Activated CD8-positive, alpha-beta T cell treated with anti-CD3 and anti-CD28 coated beads, Interleukin-2, amount 10 ng/mL, durations not matched to agents 7 days and 5 days (primary cell): ENCODE measurements around the gene S100A14. TPM values are rescaled to one million over a fixed set of nuclear protein-coding genes. Genes with fewer than 3 reads are reported as not detected.
A peak's percentile ranks its signal among the peaks of the same experiment; 100 is the strongest.

Source experiments
- ATAC-seq: fragments of 150-1000 bp; cut with Tn5 transposase; one replicate; pipeline ENCODE4 v1.10.0; 2021; ENCODE audit warnings: moderate library complexity
- CTCF ChIA-PET: fragments of 350-600 bp; sonication (Branson Sonifier 250); formaldehyde crosslinking; loops from one replicate; lab custom pipeline; 2021; ENCODE audit warnings: antibody characterized with exemption; lab: Charles Lee
- POLR2A ChIA-PET: fragments of 350-600 bp; sonication (Branson Sonifier 250); formaldehyde crosslinking; loops from one replicate; lab custom pipeline; 2021; ENCODE audit warnings: antibody characterized with exemption; lab: Charles Lee
- DNase-seq: peaks from one replicate; pipeline ENCODE4 v3.0.0-alpha.2; 2020
- H3K27ac Mint-ChIP-seq: one replicate; pipeline ENCODE4 v1.8.0; 2021; ENCODE audit warnings: mild to moderate bottlenecking, mixed read lengths
- H3K27me3 Mint-ChIP-seq: one replicate; pipeline ENCODE4 v1.8.0; 2021; ENCODE audit warnings: low read depth, mixed read lengths
- H3K36me3 Mint-ChIP-seq: one replicate; pipeline ENCODE4 v1.8.0; 2021; ENCODE audit warnings: low read depth, mixed read lengths
- H3K4me1 Mint-ChIP-seq: one replicate; pipeline ENCODE4 v1.8.0; 2021; ENCODE audit warnings: low read depth, mixed read lengths
- H3K4me3 Mint-ChIP-seq: one replicate; pipeline ENCODE4 v1.8.0; 2021; ENCODE audit warnings: mild to moderate bottlenecking, mixed read lengths
- H3K9me3 Mint-ChIP-seq: one replicate; pipeline ENCODE4 v1.8.0; 2022; ENCODE audit warnings: mixed read lengths; ENCODE audit not compliant: insufficient read depth
- total RNA-seq, 2 experiments: library from RNA; stranded (reverse); gene quantifications; one replicate each; pipeline ENCODE4 v1.2.3, GENCODE V29; 2021

S100A14 gene
- not detected for total RNA-seq

- ChIA-PET POLR2A (interaction anchor here (0.6 to 3.1 kb wide), 5 partner anchors 9 to 71 kb away, joined by 3 to 15 read pairs (median 3); partner anchors contain the start of genes CHTOP, S100A1 and S100A4), CTCF (interaction anchor here (0.8 to 10.2 kb wide), 11 partner anchors 10 to 370 kb away, joined by 3 to 120 read pairs (median 8); partner anchors contain the start of genes RAB13, S100A1, S100A13 and S100A6)
- no peak for DNase-seq
- Mint-ChIP-seq H3K27me3 (no peaks in the 10 kb centered on the region), H3K9me3 (no peaks in the 10 kb centered on the region), H3K4me1 (peaks cover 9% of the 10 kb centered on the region), H3K4me3 (no peak within 1 kb of the TSS), H3K27ac (peak within 1 kb of the TSS; percentile 26), H3K36me3 (no peaks in the 10 kb centered on the region)
- ATAC-seq = no peak
These were observed at the start of gene S100A14 for GRCh38 chr1:153616144-153616916. S100A14 (minus strand) TSS chr1:153616325; CDS start chr1:153615858, 467 bp downstream.

GRCh38 chr1:153663211-153663610 is 47.1 kb upstream of the S100A14 start:
- peaks cover 74% of the 10 kb centered on the region for H3K36me3 Mint-ChIP-seq
- POLR2A ChIA-PET = interaction anchor here (0.6 to 1.6 kb wide), 2 partner anchors 25 to 305 kb away, joined by 3 to 5 read pairs; partner anchors contain the start of gene CREB3L4

GRCh38 chr1:153662269-153662668 is 46.1 kb upstream of the S100A14 start:
- Mint-ChIP-seq H3K27me3 (no peaks in the 10 kb centered on the region), H3K9me3 (no peaks in the 10 kb centered on the region), H3K36me3 (peaks cover 65% of the 10 kb centered on the region), H3K4me1 (peaks cover 16% of the 10 kb centered on the region), H3K4me3 (no peak overlapping the region), H3K27ac (no peak overlapping the region)
- ChIA-PET POLR2A (interaction anchor here (1.2 kb wide), 1 partner anchor 24 kb away, joined by 3 read pairs; no protein-coding TSS in a partner anchor), CTCF (no interaction called here)
- DNase-seq = no peak
- no peak for ATAC-seq

More at GRCh38 chr1:153663211-153663610, 47.1 kb upstream of the S100A14 start:
- no peaks in the 10 kb centered on the region for H3K9me3 Mint-ChIP-seq
- H3K4me3 Mint-ChIP-seq = no peak overlapping the region
- H3K4me1 Mint-ChIP-seq = peaks cover 23% of the 10 kb centered on the region
- CTCF ChIA-PET = no interaction called here
- DNase-seq (no peak), ATAC-seq (no peak)
- no peaks in the 10 kb centered on the region for H3K27me3 Mint-ChIP-seq
- H3K27ac Mint-ChIP-seq = no peak overlapping the region

- Mint-ChIP-seq H3K36me3 (peaks cover 54% of the 10 kb centered on the region), H3K4me3 (peak overlapping the region; percentile 15), H3K9me3 (no peaks in the 10 kb centered on the region), H3K4me1 (peaks cover 16% of the 10 kb centered on the region), H3K27me3 (no peaks in the 10 kb centered on the region), H3K27ac (no peak overlapping the region)
- no peak for ATAC-seq
- DNase-seq = no peak
- CTCF ChIA-PET = interaction anchor here (0.6 kb wide), 1 partner anchor 1320 kb away, joined by 3 read pairs; no protein-coding TSS in a partner anchor
- POLR2A ChIA-PET = interaction anchor here (0.7 to 1.2 kb wide), 3 partner anchors 14 to 28 kb away, joined by 3 read pairs; partner anchors contain the start of gene CHTOP
These were observed 45.1 kb upstream of the S100A14 start for GRCh38 chr1:153661111-153661708.

GRCh38 chr1:153659656-153660055 is 43.5 kb upstream of the S100A14 start:
- Mint-ChIP-seq H3K4me3 (peak overlapping the region; percentile 98), H3K27me3 (no peaks in the 10 kb centered on the region), H3K4me1 (peaks cover 17% of the 10 kb centered on the region), H3K9me3 (no peaks in the 10 kb centered on the region), H3K36me3 (peaks cover 40% of the 10 kb centered on the region), H3K27ac (peak overlapping the region; percentile 94)
- no peak for DNase-seq
- ChIA-PET CTCF (interaction anchor here (0.7 to 1.8 kb wide), 8 partner anchors 8 to 1342 kb away, joined by 3 to 5 read pairs (median 3); partner anchors contain the start of genes CHTOP, ILF2 and RAB13), POLR2A (interaction anchor here (0.6 to 2.7 kb wide), 7 partner anchors 11 to 326 kb away, joined by 3 to 25 read pairs (median 5); partner anchors contain the start of genes CHTOP, ILF2, RAB13 and S100A1)
- ATAC-seq = no peak

GRCh38 chr1:153659175-153659534 is 43.0 kb upstream of the S100A14 start:
- H3K36me3 Mint-ChIP-seq = peaks cover 37% of the 10 kb centered on the region
- CTCF ChIA-PET = interaction anchor here (0.6 to 1.8 kb wide), 12 partner anchors 8 to 1342 kb away, joined by 3 to 6 read pairs (median 3); partner anchors contain the start of genes CHTOP, ILF2 and RAB13
- DNase-seq (no peak), ATAC-seq (peak; percentile 3)
- POLR2A ChIA-PET = interaction anchor here (0.6 to 2.7 kb wide), 10 partner anchors 8 to 331 kb away, joined by 3 to 25 read pairs (median 4); partner anchors contain the start of genes CHTOP, ILF2, RAB13 and RPS27
- H3K9me3 Mint-ChIP-seq = no peaks in the 10 kb centered on the region
- peaks cover 17% of the 10 kb centered on the region for H3K4me1 Mint-ChIP-seq
- H3K27me3 Mint-ChIP-seq = no peaks in the 10 kb centered on the region
- H3K27ac Mint-ChIP-seq = peak overlapping the region; percentile 94
- H3K4me3 Mint-ChIP-seq = peak overlapping the region; percentile 98

- CTCF ChIA-PET = interaction anchor here (0.6 to 1.8 kb wide), 11 partner anchors 9 to 1343 kb away, joined by 3 to 6 read pairs (median 3); partner anchors contain the start of genes CHTOP, ILF2 and RAB13
- peak within 1 kb of the TSS; percentile 94 for H3K27ac Mint-ChIP-seq
- DNase-seq = peak; percentile 94
- POLR2A ChIA-PET = interaction anchor here (0.9 to 2.7 kb wide), 9 partner anchors 9 to 332 kb away, joined by 3 to 25 read pairs (median 4); partner anchors contain the start of genes CHTOP, ILF2, RAB13 and RPS27
- no peaks in the 10 kb centered on the region for H3K9me3 Mint-ChIP-seq
- H3K36me3 Mint-ChIP-seq = peaks cover 33% of the 10 kb centered on the region
- peaks cover 17% of the 10 kb centered on the region for H3K4me1 Mint-ChIP-seq
- peak; percentile 98 for ATAC-seq
- no peaks in the 10 kb centered on the region for H3K27me3 Mint-ChIP-seq
- peak within 1 kb of the TSS; percentile 98 for H3K4me3 Mint-ChIP-seq
These were observed 42.5 kb upstream of the S100A14 start, which contains the start of gene SNAPIN for GRCh38 chr1:153658400-153659174. SNAPIN (plus strand) TSS chr1:153658703; CDS start chr1:153658744, 41 bp downstream.

GRCh38 chr1:153655333-153655732 is 39.2 kb upstream of the S100A14 start:
- POLR2A ChIA-PET = no interaction called here
- peaks cover 17% of the 10 kb centered on the region for H3K4me1 Mint-ChIP-seq
- H3K4me3 Mint-ChIP-seq = no peak overlapping the region
- H3K27ac Mint-ChIP-seq = peak overlapping the region; percentile 10
- ATAC-seq (no peak), DNase-seq (no peak)
- no peaks in the 10 kb centered on the region for H3K27me3 Mint-ChIP-seq
- H3K9me3 Mint-ChIP-seq = no peaks in the 10 kb centered on the region
- CTCF ChIA-PET = interaction anchor here (1.7 kb wide), 1 partner anchor 83 kb away, joined by 4 read pairs; no protein-coding TSS in a partner anchor
- peaks cover 6% of the 10 kb centered on the region for H3K36me3 Mint-ChIP-seq

- CTCF ChIA-PET = interaction anchor here (1.8 kb wide), 1 partner anchor 120 kb away, joined by 5 read pairs; no protein-coding TSS in a partner anchor
- Mint-ChIP-seq H3K9me3 (no peaks in the 10 kb centered on the region), H3K4me3 (no peak overlapping the region), H3K4me1 (peaks cover 22% of the 10 kb centered on the region), H3K27me3 (no peaks in the 10 kb centered on the region), H3K36me3 (peaks cover under 1% of the 10 kb centered on the region), H3K27ac (no peak overlapping the region)
- POLR2A ChIA-PET = interaction anchor here (2.4 kb wide), 1 partner anchor 19 kb away, joined by 10 read pairs; the partner anchor contains the start of gene CHTOP
- ATAC-seq (no peak), DNase-seq (no peak)
These were observed 36.8 kb upstream of the S100A14 start for GRCh38 chr1:153652805-153653500.

- peaks cover 10% of the 10 kb centered on the region for H3K36me3 Mint-ChIP-seq
- no peak overlapping the region for H3K27ac Mint-ChIP-seq
- H3K4me3 Mint-ChIP-seq = no peak overlapping the region
- no peaks in the 10 kb centered on the region for H3K27me3 Mint-ChIP-seq
- ATAC-seq (no peak), DNase-seq (no peak)
- H3K4me1 Mint-ChIP-seq = peaks cover 28% of the 10 kb centered on the region
- ChIA-PET POLR2A (interaction anchor here (0.6 to 2.4 kb wide), 3 partner anchors 8 to 312 kb away, joined by 3 to 10 read pairs (median 4); partner anchors contain the start of genes CHTOP and SLC39A1), CTCF (no interaction called here)
- H3K9me3 Mint-ChIP-seq = no peaks in the 10 kb centered on the region
These were observed 35.6 kb upstream of the S100A14 start for GRCh38 chr1:153651771-153652170.
